H1 (cell line): Measurements from ENCODE around the gene LRRC26. TPM values are rescaled to one million over a fixed set of nuclear protein-coding genes. Genes with fewer than 3 reads are reported as not detected.

ENCODE experiments used
- CTCF ChIA-PET: fragments of 300-600 bp; sonication (Branson Sonifier 250); formaldehyde crosslinking; loops from one replicate; lab custom pipeline; 2021; ENCODE audit not compliant: partially characterized antibody; lab: Charles Lee
- POLR2A ChIA-PET: fragments of 300-600 bp; sonication (Branson Sonifier 250); formaldehyde crosslinking; loops from one replicate; lab custom pipeline; 2021; ENCODE audit warnings: inconsistent platforms; ENCODE audit not compliant: partially characterized antibody; lab: Charles Lee
- DNase-seq, 2 experiments: peaks; one replicate each; pipeline versions ENCODE4 v3.0.0 to v3.0.0-alpha.2; 2010 to 2022; ENCODE audit warnings: low spot score in 2 of 2, low read depth in 1 of 2, mixed read lengths in 1 of 2
- FAIRE-seq: peaks from 2 replicates; lab custom pipeline; 2011; peaks lifted over from hg19 to GRCh38; lab: Jason Lieb, UNC
- H2AFZ ChIP-seq: 2 replicates; pipeline ENCODE4 v1.8.1; 2012; ENCODE audit warnings: low read length, inconsistent platforms
- H2AK5ac ChIP-seq: 2 replicates; pipeline ENCODE4 v1.6.1; 2013; ENCODE audit warnings: low read depth, low read length
- H2BK120ac ChIP-seq: replicated peaks from 2 replicates; pipeline ENCODE3; 2013; ENCODE audit warnings: low read depth, low read length, inconsistent platforms
- H2BK12ac ChIP-seq: 2 replicates; pipeline ENCODE4 v1.6.1; 2013; ENCODE audit warnings: low read depth, low read length
- H2BK15ac ChIP-seq: 2 replicates; pipeline ENCODE4 v1.6.1; 2013; ENCODE audit warnings: low read length
- H2BK20ac ChIP-seq: 2 replicates; pipeline ENCODE4 v1.6.1; 2013; ENCODE audit warnings: low read length
- H2BK5ac ChIP-seq: 2 replicates; pipeline ENCODE4 v1.6.1; 2013; ENCODE audit warnings: low read depth, low read length
- H3K14ac ChIP-seq: 2 replicates; pipeline ENCODE4 v1.6.1; 2013; ENCODE audit warnings: inconsistent platforms; ENCODE audit not compliant: insufficient read length
- H3K18ac ChIP-seq: 2 replicates; pipeline ENCODE4 v1.6.1; 2013; ENCODE audit warnings: low read length; ENCODE audit errors: extremely low read depth
- H3K23ac ChIP-seq: 2 replicates; pipeline ENCODE4 v1.6.1; 2013; ENCODE audit warnings: inconsistent platforms; ENCODE audit not compliant: insufficient read length
- H3K23me2 ChIP-seq: 2 replicates; pipeline ENCODE4 v1.6.1; 2013; ENCODE audit warnings: low read depth, low read length
- H3K27ac ChIP-seq: 2 replicates; pipeline ENCODE4 v1.6.1; 2011; ENCODE audit warnings: low read depth, low read length, inconsistent platforms
- H3K27me3 ChIP-seq, 4 experiments: replicated peaks in 1 of 4; 1 replicate in 1 of 4; 2 replicates in 3 of 4; pipeline versions ENCODE4 v1.6.1 to v1.8.1; 2011 to 2013; ENCODE audit warnings: low read length in 3 of 4, mild to moderate bottlenecking in 3 of 4, inconsistent platforms in 2 of 4, mixed read lengths in 2 of 4, moderate library complexity in 1 of 4; ENCODE audit not compliant: control insufficient read depth in 3 of 4, insufficient read depth in 3 of 4; ENCODE audit errors: extremely low read depth in 1 of 4
- H3K36me3 ChIP-seq, 4 experiments: 2 replicates each; pipeline versions ENCODE4 v1.6.1 to v1.8.1; 2011 to 2013; ENCODE audit warnings: mild to moderate bottlenecking in 4 of 4, low read length in 3 of 4, moderate library complexity in 2 of 4, control low read depth in 1 of 4, inconsistent platforms in 1 of 4; ENCODE audit not compliant: insufficient read depth in 4 of 4, control insufficient read depth in 2 of 4
- H3K4ac ChIP-seq: replicated peaks from 2 replicates; pipeline ENCODE3; 2013; ENCODE audit warnings: low read length, low read depth, mixed read lengths, inconsistent platforms; ENCODE audit not compliant: insufficient read length
- H3K4me1 ChIP-seq, 4 experiments: replicated peaks in 1 of 4; 1 replicate in 1 of 4; 2 replicates in 3 of 4; pipeline versions ENCODE4 v1.6.1 to v1.8.1; 2011 to 2013; ENCODE audit warnings: low read length in 3 of 4, inconsistent platforms in 2 of 4, mixed read lengths in 1 of 4; ENCODE audit not compliant: insufficient read depth in 4 of 4, control insufficient read depth in 3 of 4
- H3K4me2 ChIP-seq, 2 experiments: 2 replicates each; pipeline versions ENCODE4 v1.6.1 to v1.8.1; 2011 to 2013; ENCODE audit warnings: low read depth in 2 of 2, low read length in 2 of 2, control low read depth in 1 of 2, inconsistent platforms in 1 of 2, mild to moderate bottlenecking in 1 of 2; ENCODE audit not compliant: insufficient read depth in 1 of 2
- H3K4me3 ChIP-seq, 4 experiments: fragments of 200-600, 300-600 bp in 1 of 4; sonication (generic), shearing (Covaris generic), sonication (Bioruptor Twin) in 1 of 4; 2 replicates each; pipeline versions ENCODE4 v1.5.1 to v1.8.1; 2011 to 2016; ENCODE audit warnings: low read length in 4 of 4, low read depth in 3 of 4, control low read depth in 2 of 4, inconsistent platforms in 2 of 4, mild to moderate bottlenecking in 2 of 4, mixed read lengths in 1 of 4, moderate library complexity in 1 of 4; ENCODE audit not compliant: insufficient read depth in 2 of 4; ENCODE audit errors: extremely low read depth in 1 of 4
- H3K56ac ChIP-seq: replicated peaks from 2 replicates; pipeline ENCODE3; 2013; ENCODE audit warnings: low read depth, mild to moderate bottlenecking, mixed read lengths, low read length, inconsistent platforms; ENCODE audit not compliant: insufficient read length
- H3K79me1 ChIP-seq: 2 replicates; pipeline ENCODE4 v1.6.1; 2013; ENCODE audit warnings: low read depth, low read length, control low read depth
- H3K79me2 ChIP-seq, 2 experiments: 2 replicates each; pipeline versions ENCODE4 v1.6.1 to v1.8.1; 2012 to 2013; ENCODE audit warnings: low read length in 2 of 2, mild to moderate bottlenecking in 2 of 2, inconsistent platforms in 1 of 2; ENCODE audit not compliant: insufficient read depth in 2 of 2, control insufficient read depth in 1 of 2
- H3K9ac ChIP-seq, 4 experiments: replicated peaks in 1 of 4; 1 replicate in 1 of 4; 2 replicates in 3 of 4; pipeline versions ENCODE4 v1.6.1 to v1.8.1; 2011 to 2013; ENCODE audit warnings: low read depth in 3 of 4, low read length in 3 of 4, control low read depth in 2 of 4, mild to moderate bottlenecking in 2 of 4, moderate library complexity in 2 of 4, inconsistent platforms in 1 of 4; ENCODE audit errors: extremely low read depth in 1 of 4
- H3K9me3 ChIP-seq, 2 experiments: 2 replicates each; pipeline versions ENCODE4 v1.6.1 to v1.8.1; 2012 to 2013; ENCODE audit warnings: mild to moderate bottlenecking in 2 of 2, moderate library complexity in 2 of 2, control low read depth in 1 of 2, inconsistent platforms in 1 of 2, low read depth in 1 of 2, low read length in 1 of 2, mixed read lengths in 1 of 2; ENCODE audit not compliant: insufficient read depth in 2 of 2
- H4K20me1 ChIP-seq, 2 experiments: replicated peaks in 1 of 2; 2 replicates each; pipeline versions ENCODE3 to v1.8.1; 2011 to 2013; ENCODE audit warnings: inconsistent platforms in 2 of 2, low read length in 2 of 2, mild to moderate bottlenecking in 1 of 2; ENCODE audit not compliant: insufficient read depth in 2 of 2, control insufficient read depth in 1 of 2
- H4K5ac ChIP-seq: 2 replicates; pipeline ENCODE4 v1.6.1; 2013; ENCODE audit warnings: low read length, low read depth, mixed read lengths, inconsistent platforms; ENCODE audit not compliant: insufficient read length
- H4K8ac ChIP-seq: 2 replicates; pipeline ENCODE4 v1.8.0; 2013; ENCODE audit warnings: mild to moderate bottlenecking, moderate library complexity, low read length, inconsistent platforms; ENCODE audit not compliant: insufficient read depth; ENCODE audit errors: extremely low read depth
- H4K91ac ChIP-seq: replicated peaks from 2 replicates; pipeline ENCODE3; 2013; ENCODE audit warnings: low read length, mixed read lengths, inconsistent platforms; ENCODE audit not compliant: insufficient read length
- CHD2 ChIP-seq: IDR thresholded peaks from 2 replicates; pipeline ENCODE4 v1.6.1; 2012; ENCODE audit warnings: low read length, improper control_type of control experiment
- POLR2AphosphoS5 ChIP-seq: IDR thresholded peaks from 2 replicates; pipeline ENCODE4 v1.6.1; 2011; ENCODE audit warnings: low read depth, low read length
- SRF ChIP-seq: IDR thresholded peaks from 2 replicates; pipeline ENCODE4 v1.6.1; 2011; ENCODE audit warnings: mild to moderate bottlenecking, low read depth, low read length, moderate library complexity
- ZNF274 ChIP-seq: IDR thresholded peaks from 2 replicates; pipeline ENCODE4 v1.7.0; 2012; ENCODE audit warnings: low read length, borderline replicate concordance; ENCODE audit errors: extremely low read depth
- WGBS, 2 experiments: shearing (Covaris generic) in 1 of 2; methylation state at CpG; one replicate each; pipeline versions ENCODE4 v1.1.6 to v1.1.7; 2013 to 2015; ENCODE audit warnings: low lambda C conversion rate in 2 of 2, mixed read lengths in 2 of 2, inconsistent platforms in 1 of 2, low coverage in 1 of 2, missing lambda C conversion rate in 1 of 2; ENCODE audit not compliant: insufficient replicate concordance in 2 of 2, insufficient coverage in 1 of 2, insufficient read length in 1 of 2; ENCODE audit errors: extremely low coverage in 1 of 2, missing lambda C conversion rate in 1 of 2; 5-methylcytosine and 5-hydroxymethylcytosine counted together
- polyA plus RNA-seq, 7 experiments: library from polyadenylated mRNA; depleted of rRNA in 3 of 7; stranded (reverse) in 5 of 7; unstranded in 2 of 7; fragments of >200 nt in 5 of 7; fragments of 200-250 nt in 2 of 7; gene quantifications; 1 replicate in 5 of 7; 2 replicates in 1 of 7; 4 replicates in 1 of 7; pipeline versions ENCODE4 v1.2.1 to v1.2.3, GENCODE V29; 2011 to 2013; ENCODE audit warnings: missing spikeins in 2 of 7, mixed read lengths in 2 of 7
- total RNA-seq: library from RNA; stranded (reverse); fragmentation: NEBNext Ultra II Directional; extraction: Animal tissue kit (Norgen Biotek cat#: 25700); gene quantifications from 2 replicates; pipeline ENCODE4 v1.2.1, GENCODE V29; 2021

LRRC26 gene
- total and polyA plus RNA-seq, 2 of the 8 experiments (the other 6 are each of a cell fraction or from before 2014, with no cell fraction given), result 0.34 to 0.85 TPM

DNA sequence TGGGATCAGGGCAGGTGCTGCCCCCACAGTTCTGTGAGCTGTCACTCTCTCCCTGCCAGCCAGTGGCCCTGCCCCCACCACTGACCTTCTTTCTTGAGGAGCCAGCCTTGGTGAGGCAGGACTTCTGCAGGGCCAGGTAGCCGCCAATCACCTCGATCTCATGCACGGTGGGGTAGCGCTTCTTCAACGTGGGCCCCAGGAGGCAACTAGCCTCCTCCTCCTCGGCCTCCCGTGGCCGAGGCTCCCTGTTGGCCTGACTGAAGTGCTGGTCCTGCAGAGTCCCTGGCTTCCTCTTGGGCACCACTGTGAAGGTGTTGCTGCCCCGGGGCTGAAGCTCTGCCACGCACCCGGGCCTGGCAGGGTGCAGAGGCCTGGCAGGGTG is 29.0 kb upstream of the LRRC26 start:
- H2AK5ac ChIP-seq, result no peak overlapping the region
- H3K23ac ChIP-seq, result no peak overlapping the region
- no peak overlapping the region for H2AFZ ChIP-seq
- no peak overlapping the region for H2BK20ac ChIP-seq
- H3K79me2 ChIP-seq, result peaks cover 0 to 35% of the 10 kb centered on the region in 2 experiments; a peak in 3 of 4 replicates
- TF ChIP-seq POLR2AphosphoS5 (no peak), CHD2 (no peak), SRF (no peak), ZNF274 (no peak)
- WGBS, 2 experiments, result 87% methylated on average over 11 of the region's 11 CpGs; no CpG with 5 or more reads in 1 of the 2 experiments
- H3K4ac ChIP-seq, result no peak overlapping the region
- H4K20me1 ChIP-seq, result peaks cover 5 to 28% of the 10 kb centered on the region in 2 experiments
- no peak overlapping the region for H4K5ac ChIP-seq
- H3K23me2 ChIP-seq, result peaks cover 3% of the 10 kb centered on the region; the same call in 1 of the 2 replicates
- H3K4me2 ChIP-seq, result peak overlapping the region; percentile 70 to 76; a peak in 3 of 4 replicates
- H3K36me3 ChIP-seq, result no peaks in the 10 kb centered on the region
- H2BK120ac ChIP-seq, result no peak overlapping the region
- H3K14ac ChIP-seq, result no peak overlapping the region
- H3K4me1 ChIP-seq, result peaks cover 0 to 33% (median 17%) of the 10 kb centered on the region in 4 experiments; a peak in 6 of 7 replicates
- no peak overlapping the region for H2BK5ac ChIP-seq
- POLR2A ChIA-PET, result interaction anchor here (0.7 to 2.2 kb wide), 12 partner anchors 10 to 470 kb away, joined by 3 to 21 read pairs (median 4); partner anchors contain the start of genes ANAPC2, RNF208, SSNA1 and TUBB4B
- FAIRE-seq (no peak), DNase-seq (no peak)
- no peak overlapping the region for H2BK12ac ChIP-seq
- no peak overlapping the region for H3K27ac ChIP-seq
- no peak overlapping the region for H4K91ac ChIP-seq
- H3K9me3 ChIP-seq, result no peaks in the 10 kb centered on the region
- H3K4me3 ChIP-seq, result peak overlapping the region in 1 of 4 experiments; percentile 67; a peak in 2 of 8 replicates
- no peaks in the 10 kb centered on the region for H3K27me3 ChIP-seq
- CTCF ChIA-PET, result interaction anchor here (1.0 to 14.0 kb wide), 5 partner anchors 9 to 30 kb away, joined by 3 to 204 read pairs (median 7); partner anchors contain the start of genes CYSRT1, RNF208, RNF224 and SLC34A3
- no peak overlapping the region for H3K18ac ChIP-seq
- H2BK15ac ChIP-seq, result no peak overlapping the region
- peak overlapping the region; percentile 35; the same call in 1 of the 2 replicates for H4K8ac ChIP-seq
- H3K9ac ChIP-seq, result no peak overlapping the region
- no peak overlapping the region for H3K56ac ChIP-seq
- peaks cover 24% of the 10 kb centered on the region for H3K79me1 ChIP-seq
